H9 (cell line): ENCODE measurements around the gene CDC14C. TPM values are rescaled to one million over a fixed set of nuclear protein-coding genes. Genes with fewer than 3 reads are reported as not detected.

Experiments
- DNase-seq: peaks from one replicate; pipeline ENCODE4 v3.0.0-alpha.2; 2017
- H2AFZ ChIP-seq: one replicate; pipeline ENCODE4 v1.6.1; 2013; ENCODE audit warnings: mild to moderate bottlenecking, low read length, control low read depth, moderate library complexity
- H2AK5ac ChIP-seq: 2 replicates; pipeline ENCODE4 v1.6.1; 2013; ENCODE audit warnings: low read length, control low read depth, mixed read lengths; ENCODE audit not compliant: insufficient read length
- H2BK120ac ChIP-seq: one replicate; pipeline ENCODE4 v1.6.1; 2013; ENCODE audit warnings: low read depth, mild to moderate bottlenecking, low read length, control low read depth, inconsistent platforms; ENCODE audit not compliant: poor library complexity, severe bottlenecking
- H2BK12ac ChIP-seq: 2 replicates; pipeline ENCODE4 v1.6.1; 2013; ENCODE audit warnings: low read length, control low read depth, mixed read lengths, low read depth; ENCODE audit not compliant: insufficient read length
- H2BK15ac ChIP-seq: 2 replicates; pipeline ENCODE4 v1.6.1; 2013; ENCODE audit warnings: low read depth, low read length, control low read depth
- H2BK20ac ChIP-seq: one replicate; pipeline ENCODE4 v1.6.1; 2013; ENCODE audit warnings: low read depth, mild to moderate bottlenecking, low read length, control low read depth, inconsistent platforms; ENCODE audit not compliant: poor library complexity, severe bottlenecking
- H2BK5ac ChIP-seq: 2 replicates; pipeline ENCODE4 v1.6.1; 2013; ENCODE audit warnings: low read length, control low read depth, mixed read lengths; ENCODE audit not compliant: insufficient read length
- H3K14ac ChIP-seq: 2 replicates; pipeline ENCODE4 v1.6.1; 2013; ENCODE audit warnings: low read length, control low read depth; ENCODE audit not compliant: insufficient read depth
- H3K18ac ChIP-seq: 2 replicates; pipeline ENCODE4 v1.6.1; 2013; ENCODE audit warnings: low read depth, mild to moderate bottlenecking, mixed read lengths, low read length, control low read depth; ENCODE audit not compliant: insufficient read length
- H3K23ac ChIP-seq: 2 replicates; pipeline ENCODE4 v1.6.1; 2013; ENCODE audit warnings: low read length, control low read depth, mixed read lengths, low read depth; ENCODE audit not compliant: insufficient read length
- H3K23me2 ChIP-seq: 2 replicates; pipeline ENCODE4 v1.6.1; 2013; ENCODE audit warnings: low read depth, mild to moderate bottlenecking, mixed read lengths, low read length, control low read depth; ENCODE audit not compliant: insufficient read length, poor library complexity, severe bottlenecking
- H3K27ac ChIP-seq: 2 replicates; pipeline ENCODE4 v1.5.1; 2013; ENCODE audit warnings: low read length, control low read depth, mixed read lengths, low read depth; ENCODE audit not compliant: insufficient read length
- H3K27me3 ChIP-seq: 2 replicates; pipeline ENCODE4 v1.6.1; 2013; ENCODE audit warnings: low read length, control low read depth, inconsistent platforms; ENCODE audit not compliant: insufficient read depth
- H3K4ac ChIP-seq: 2 replicates; pipeline ENCODE4 v1.6.1; 2013; ENCODE audit warnings: low read depth, mild to moderate bottlenecking, control low read depth, inconsistent platforms, low read length, moderate library complexity
- H3K4me1 ChIP-seq: 2 replicates; pipeline ENCODE4 v1.6.1; 2013; ENCODE audit warnings: low read length, control low read depth, inconsistent platforms; ENCODE audit not compliant: insufficient read depth
- H3K4me2 ChIP-seq: 2 replicates; pipeline ENCODE4 v1.6.1; 2013; ENCODE audit warnings: low read length, control low read depth, mixed read lengths; ENCODE audit not compliant: insufficient read length, insufficient read depth
- H3K56ac ChIP-seq: 2 replicates; pipeline ENCODE4 v1.6.1; 2013; ENCODE audit warnings: low read depth, mild to moderate bottlenecking, mixed read lengths, low read length, control low read depth; ENCODE audit not compliant: insufficient read length
- H3K79me1 ChIP-seq: 2 replicates; pipeline ENCODE4 v1.6.1; 2013; ENCODE audit warnings: low read depth, mild to moderate bottlenecking, moderate library complexity, low read length, control low read depth, inconsistent platforms; ENCODE audit not compliant: insufficient read depth, poor library complexity, severe bottlenecking
- H3K79me2 ChIP-seq: 2 replicates; pipeline ENCODE4 v1.6.1; 2013; ENCODE audit warnings: low read length, control low read depth, inconsistent platforms; ENCODE audit not compliant: insufficient read depth
- H3K9ac ChIP-seq: 2 replicates; pipeline ENCODE4 v1.6.1; 2013; ENCODE audit warnings: low read length, control low read depth, mixed read lengths; ENCODE audit not compliant: insufficient read length; ENCODE audit errors: extremely low read depth
- H3K9me3 ChIP-seq: one replicate; pipeline ENCODE4 v1.6.1; 2013; ENCODE audit warnings: low read depth, low read length, inconsistent platforms; ENCODE audit not compliant: control insufficient read depth
- H3T11ph ChIP-seq: one replicate; pipeline ENCODE4 v1.6.1; 2013; ENCODE audit warnings: mild to moderate bottlenecking, low read length, control low read depth, inconsistent platforms
- H4K20me1 ChIP-seq: one replicate; pipeline ENCODE4 v1.6.1; 2013; ENCODE audit not compliant: control insufficient read depth, insufficient read length, insufficient read depth
- H4K5ac ChIP-seq: 2 replicates; pipeline ENCODE4 v1.6.1; 2013; ENCODE audit warnings: low read depth, mild to moderate bottlenecking, mixed read lengths, low read length, control low read depth; ENCODE audit not compliant: insufficient read length
- H4K8ac ChIP-seq: replicated peaks from 2 replicates; pipeline ENCODE4 v1.6.1; 2013; ENCODE audit warnings: low read length, control low read depth, mixed read lengths, low read depth; ENCODE audit not compliant: insufficient read length
- H4K91ac ChIP-seq: 2 replicates; pipeline ENCODE4 v1.6.1; 2013; ENCODE audit warnings: low read depth, mild to moderate bottlenecking, moderate library complexity, mixed read lengths, low read length, control low read depth; ENCODE audit not compliant: insufficient read length
- H3K27ac Mint-ChIP-seq, 3 experiments: 2 replicates in 2 of 3; 3 replicates in 1 of 3; pipeline ENCODE4 v1.8.0; 2020 to 2021; ENCODE audit warnings: mixed read lengths in 3 of 3, mild to moderate bottlenecking in 1 of 3, moderate library complexity in 1 of 3
- H3K27me3 Mint-ChIP-seq: 2 replicates; pipeline ENCODE4 v1.8.0; 2021; ENCODE audit warnings: low read depth, mild to moderate bottlenecking, moderate library complexity, mixed read lengths
- H3K36me3 Mint-ChIP-seq, 3 experiments: 2 replicates in 2 of 3; 3 replicates in 1 of 3; pipeline ENCODE4 v1.8.0; 2020 to 2021; ENCODE audit warnings: low read depth in 3 of 3, mixed read lengths in 3 of 3; ENCODE audit not compliant: insufficient read depth in 1 of 3
- H3K4me1 Mint-ChIP-seq, 2 experiments: 2 replicates each; pipeline ENCODE4 v1.8.0; 2020; ENCODE audit warnings: mixed read lengths in 2 of 2
- H3K4me3 Mint-ChIP-seq, 2 experiments: 2 replicates in 1 of 2; 3 replicates in 1 of 2; pipeline ENCODE4 v1.8.0; 2020 to 2021; ENCODE audit warnings: mild to moderate bottlenecking in 2 of 2, mixed read lengths in 2 of 2, moderate library complexity in 1 of 2
- H3K9me3 Mint-ChIP-seq, 2 experiments: 2 replicates in 1 of 2; 3 replicates in 1 of 2; pipeline ENCODE4 v1.8.0; 2020; ENCODE audit warnings: mild to moderate bottlenecking in 2 of 2, mixed read lengths in 2 of 2, moderate library complexity in 1 of 2
- WGBS: extraction: QIAGEN DNeasy Blood & Tissue Kit; methylation state at CpG from one replicate; pipeline ENCODE4 v1.1.7; 2013; ENCODE audit warnings: missing lambda C conversion rate, low lambda C conversion rate, mixed read lengths; ENCODE audit not compliant: insufficient read length; ENCODE audit errors: extremely low coverage; 5-methylcytosine and 5-hydroxymethylcytosine counted together
- total RNA-seq: library from RNA; stranded (reverse); gene quantifications from 2 replicates; pipeline ENCODE4 v1.2.1, GENCODE V29; 2021
- TF ChIP-seq, protein P1 (sequence below): fragments of 200-600 bp; sonication (generic); conservative IDR thresholded peaks from 3 replicates; pipeline ENCODE4 v1.8.0; 2021; ENCODE audit warnings: antibody characterized with exemption, mild to moderate bottlenecking

Gene CDC14C
- total RNA-seq, 1 experiment from 2014 or later, result not detected

DNA sequence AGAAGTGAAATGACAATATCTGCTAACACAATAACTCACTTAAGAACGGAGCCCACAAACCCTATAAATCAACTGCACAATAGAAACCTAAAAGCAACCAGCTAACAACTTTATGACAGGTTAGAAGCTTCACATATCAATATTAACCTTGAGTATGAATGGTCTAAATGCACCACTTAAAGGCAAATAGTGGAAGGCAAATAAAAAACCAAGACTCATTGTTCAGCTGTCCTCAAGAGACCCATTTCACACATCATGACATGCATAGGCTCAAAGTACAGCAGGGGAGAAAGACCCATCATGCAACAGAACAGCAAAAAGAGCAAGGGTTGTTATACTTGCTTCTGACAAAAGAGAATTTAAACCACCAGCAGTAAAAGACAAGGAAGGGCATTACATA, 46.8 kb downstream of the CDC14C start:
- H2BK12ac ChIP-seq, result no peak overlapping the region
- DNase-seq, result no peak
- H3K14ac ChIP-seq, result no peak overlapping the region
- H2BK15ac ChIP-seq, result no peak overlapping the region
- no peak overlapping the region for H4K5ac ChIP-seq
- H3K4me1 ChIP-seq, result no peaks in the 10 kb centered on the region
- no peak overlapping the region for H4K8ac ChIP-seq
- H3K4ac ChIP-seq, result no peak overlapping the region
- no peaks in the 10 kb centered on the region for H3K27me3 ChIP-seq
- H4K91ac ChIP-seq, result no peak overlapping the region
- no peaks in the 10 kb centered on the region for H3K9me3 ChIP-seq
- H3K23ac ChIP-seq, result no peak overlapping the region
- H2AFZ ChIP-seq, result no peak overlapping the region
- Mint-ChIP-seq H3K4me3 (no peak overlapping the region), H3K36me3 (peaks cover 0 to 9% (median 4%) of the 10 kb centered on the region in 3 experiments; a peak in 2 of 7 replicates), H3K27me3 (no peaks in the 10 kb centered on the region), H3K9me3 (peaks cover 0 to 9% of the 10 kb centered on the region in 2 experiments; a peak in 3 of 5 replicates), H3K27ac (no peak overlapping the region), H3K4me1 (no peaks in the 10 kb centered on the region)
- H3T11ph ChIP-seq, result no peak overlapping the region
- TF ChIP-seq, protein P1, sequence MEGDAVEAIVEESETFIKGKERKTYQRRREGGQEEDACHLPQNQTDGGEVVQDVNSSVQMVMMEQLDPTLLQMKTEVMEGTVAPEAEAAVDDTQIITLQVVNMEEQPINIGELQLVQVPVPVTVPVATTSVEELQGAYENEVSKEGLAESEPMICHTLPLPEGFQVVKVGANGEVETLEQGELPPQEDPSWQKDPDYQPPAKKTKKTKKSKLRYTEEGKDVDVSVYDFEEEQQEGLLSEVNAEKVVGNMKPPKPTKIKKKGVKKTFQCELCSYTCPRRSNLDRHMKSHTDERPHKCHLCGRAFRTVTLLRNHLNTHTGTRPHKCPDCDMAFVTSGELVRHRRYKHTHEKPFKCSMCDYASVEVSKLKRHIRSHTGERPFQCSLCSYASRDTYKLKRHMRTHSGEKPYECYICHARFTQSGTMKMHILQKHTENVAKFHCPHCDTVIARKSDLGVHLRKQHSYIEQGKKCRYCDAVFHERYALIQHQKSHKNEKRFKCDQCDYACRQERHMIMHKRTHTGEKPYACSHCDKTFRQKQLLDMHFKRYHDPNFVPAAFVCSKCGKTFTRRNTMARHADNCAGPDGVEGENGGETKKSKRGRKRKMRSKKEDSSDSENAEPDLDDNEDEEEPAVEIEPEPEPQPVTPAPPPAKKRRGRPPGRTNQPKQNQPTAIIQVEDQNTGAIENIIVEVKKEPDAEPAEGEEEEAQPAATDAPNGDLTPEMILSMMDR, result no peak
- no peak overlapping the region for H3K27ac ChIP-seq
- WGBS, result no CpG with 5 or more reads among the region's 1 CpG
- H3K23me2 ChIP-seq, result no peaks in the 10 kb centered on the region
- H3K9ac ChIP-seq, result no peak overlapping the region
- no peak overlapping the region for H2BK20ac ChIP-seq
- no peak overlapping the region for H3K56ac ChIP-seq
- no peaks in the 10 kb centered on the region for H4K20me1 ChIP-seq
- no peak overlapping the region for H2BK120ac ChIP-seq
- no peaks in the 10 kb centered on the region for H3K79me2 ChIP-seq
- H3K79me1 ChIP-seq, result no peaks in the 10 kb centered on the region
- no peak overlapping the region for H3K18ac ChIP-seq
- no peak overlapping the region for H2AK5ac ChIP-seq
- H3K4me2 ChIP-seq, result no peak overlapping the region
- H2BK5ac ChIP-seq, result no peak overlapping the region
